Effector memory CD4-positive, alpha-beta T cell (primary cell): ENCODE data around the gene EIF4G3.

Source experiments
- DNase-seq, 3 donors: peaks; one replicate each; pipeline ENCODE4 v3.0.0-alpha.2; 2020
- H3K27ac ChIP-seq: 2 replicates; pipeline ENCODE4 v1.7.0; 2013; ENCODE audit warnings: mild to moderate bottlenecking, low read length, moderate library complexity; ENCODE audit not compliant: insufficient read depth, poor library complexity, severe bottlenecking
- H3K27me3 ChIP-seq: replicated peaks from 2 replicates; pipeline ENCODE4 v1.7.0; 2013; ENCODE audit warnings: mild to moderate bottlenecking, low read length; ENCODE audit not compliant: insufficient read depth, control insufficient read depth, poor library complexity, severe bottlenecking
- H3K36me3 ChIP-seq: 2 replicates; pipeline ENCODE4 v1.7.0; 2013; ENCODE audit warnings: mild to moderate bottlenecking, low read length, moderate library complexity; ENCODE audit not compliant: control insufficient read depth, insufficient read depth
- H3K4me1 ChIP-seq: 2 replicates; pipeline ENCODE4 v1.7.0; 2013; ENCODE audit warnings: low read length, mild to moderate bottlenecking; ENCODE audit not compliant: control insufficient read depth, insufficient read depth, poor library complexity, severe bottlenecking
- H3K4me3 ChIP-seq: 2 replicates; pipeline ENCODE4 v1.7.0; 2013; ENCODE audit warnings: low read length, low read depth, mild to moderate bottlenecking; ENCODE audit not compliant: insufficient read depth, poor library complexity, severe bottlenecking
- H3K9me3 ChIP-seq: 2 replicates; pipeline ENCODE4 v1.7.0; 2013; ENCODE audit warnings: mild to moderate bottlenecking, low read length, moderate library complexity; ENCODE audit not compliant: control insufficient read depth

Gene EIF4G3

GRCh38 chr1:20770314-20771087 lies 406.2 kb downstream of the EIF4G3 start:
- Histone ChIP-seq H3K36me3 (peaks cover 91% of the 10 kb centered on the region), H3K4me1 (no peaks in the 10 kb centered on the region), H3K4me3 (no peak overlapping the region), H3K27ac (no peak overlapping the region), H3K27me3 (no peaks in the 10 kb centered on the region), H3K9me3 (no peaks in the 10 kb centered on the region)
- no peak for DNase-seq

- H3K27ac ChIP-seq, result no peak overlapping the region
- DNase-seq, result no peak
- H3K27me3 ChIP-seq, result no peaks in the 10 kb centered on the region
- H3K9me3 ChIP-seq, result no peaks in the 10 kb centered on the region
- no peak overlapping the region for H3K4me3 ChIP-seq
- no peaks in the 10 kb centered on the region for H3K4me1 ChIP-seq
- H3K36me3 ChIP-seq, result peaks cover 96% of the 10 kb centered on the region
Measured at GRCh38 chr1:20767271-20767670, 409.4 kb downstream of the EIF4G3 start.

GRCh38 chr1:20763417-20763816 lies 413.3 kb downstream of the EIF4G3 start:
- Histone ChIP-seq H3K36me3 (peaks cover 90% of the 10 kb centered on the region), H3K27me3 (no peaks in the 10 kb centered on the region), H3K9me3 (no peaks in the 10 kb centered on the region), H3K4me3 (no peak overlapping the region), H3K27ac (no peak overlapping the region), H3K4me1 (no peaks in the 10 kb centered on the region)
- no peak for DNase-seq

GRCh38 chr1:20760322-20760721 lies 416.4 kb downstream of the EIF4G3 start:
- H3K4me3 ChIP-seq, result no peak overlapping the region
- no peak for DNase-seq
- no peaks in the 10 kb centered on the region for H3K27me3 ChIP-seq
- H3K9me3 ChIP-seq, result no peaks in the 10 kb centered on the region
- H3K4me1 ChIP-seq, result no peaks in the 10 kb centered on the region
- H3K36me3 ChIP-seq, result peaks cover 80% of the 10 kb centered on the region
- no peak overlapping the region for H3K27ac ChIP-seq
